ENCODE results near the gene PAGR1. TPM values are rescaled to one million over a fixed set of nuclear protein-coding genes. Genes with fewer than 3 reads are reported as not detected.

PAGR1 gene
- total and polyA plus RNA-seq, 2 of the 4 experiments (the other 2 are of a cell fraction), result 10.6 to 22.1 TPM

GRCh38 chr16:29819506-29819905 lies 3.6 kb downstream of the PAGR1 start:
- Histone ChIP-seq H2BK5ac (ENCODE audit: low read depth, low read length, poor library complexity, severe bottlenecking) (no peak overlapping the region), H2AK9ac (replicated peaks; ENCODE audit: low read depth, low read length, poor library complexity) (peak overlapping the region; percentile 17), H3K4me2 (ENCODE audit: low read depth, low read length) (no peak overlapping the region), H3K4me1 (ENCODE audit: control insufficient read depth, insufficient read depth, low read length) (peaks cover 25% of the 10 kb centered on the region), H3K56ac (ENCODE audit: extremely low read depth, insufficient read depth, low read length) (no peak overlapping the region), H3K79me1 (ENCODE audit: low read depth in 1 of 2, low read length in 2 of 2) (peaks cover 18 to 61% of the 10 kb centered on the region in 2 experiments; a peak in 3 of 4 replicates), H2AK5ac (ENCODE audit: low read depth, low read length) (no peak overlapping the region; the same call in 1 of the 2 replicates), H2BK120ac (ENCODE audit: low read depth, low read length) (no peak overlapping the region), H4K20me1 (ENCODE audit: insufficient read depth, low read length) (peaks cover 4% of the 10 kb centered on the region; the same call in 1 of the 2 replicates), H3K27ac (ENCODE audit: insufficient read depth, low read length) (no peak overlapping the region), H3K4ac (ENCODE audit: low read depth, low read length) (no peak overlapping the region), H3K36me3 (ENCODE audit: control insufficient read depth, insufficient read depth, low read length) (peaks cover 6% of the 10 kb centered on the region), H4K5ac (ENCODE audit: low read depth, low read length) (no peak overlapping the region), H3K18ac (ENCODE audit: low read depth, low read length) (no peak overlapping the region), H3K14ac (replicated peaks; ENCODE audit: low read depth, low read length) (0 out of 2 replicates have a peak overlapping the region, but pooled peaks have one; percentile 3), H4K91ac (ENCODE audit: insufficient read depth, low read depth, low read length) (no peak overlapping the region), H2BK20ac (ENCODE audit: low read depth, low read length) (no peak overlapping the region), H2AFZ (replicated peaks; ENCODE audit: low read length, poor library complexity) (no peak overlapping the region), H2BK15ac (ENCODE audit: low read depth, low read length) (no peak overlapping the region), H3K27me3 (ENCODE audit: control insufficient read depth, insufficient read depth, low read length) (no peaks in the 10 kb centered on the region), H4K8ac (ENCODE audit: low read depth in 2 of 2, low read length in 2 of 2) (no peak overlapping the region), H3K9me1 (ENCODE audit: insufficient read depth, low read length) (peaks cover 12% of the 10 kb centered on the region), H3K9ac (ENCODE audit: low read depth, low read length) (no peak overlapping the region), H3K9me3 (ENCODE audit: control insufficient read depth, insufficient read depth, low read length) (no peaks in the 10 kb centered on the region), H3K4me3 (ENCODE audit: insufficient read depth, low read depth, low read length) (no peak overlapping the region), H3K23ac (ENCODE audit: low read depth, low read length) (no peak overlapping the region)
- DNase-seq (no peak), ATAC-seq (ENCODE audit: low read depth) (no peak)
- ChIA-PET CTCF (interaction anchor here (0.6 to 1.8 kb wide), 2 partner anchors 29 to 956 kb away, joined by 3 to 6 read pairs; partner anchors contain the start of gene SH2B1), POLR2A (ENCODE audit: unreplicated experiment) (interaction anchor here (0.8 kb wide), 1 partner anchor 29 kb away, joined by 5 read pairs; no protein-coding TSS in a partner anchor)
- dilution Hi-C loops (cut with HindIII; ENCODE audit: low sequenced_read_pairs, unreplicated experiment), result no loop called here
- BruUV-seq (replicated peaks), result no TSS peak
- in situ Hi-C loops (cut with MboI; ENCODE audit: low sequenced_read_pairs), result no loop called here
- no peak for TF ChIP-seq CTCF (conservative IDR thresholded peaks at IDR 0.05; ENCODE audit: low read depth, low read length)
- no peak for TF ChIP-seq POLR2A (IDR thresholded peaks at IDR 0.05; ENCODE audit: low read depth, low read length)
- TF ChIP-seq SMC3 (IDR thresholded peaks at IDR 0.05; ENCODE audit: low read depth, low read length), result no peak
- no peak for TF ChIP-seq CEBPB (IDR thresholded peaks at IDR 0.05; ENCODE audit: low read depth, low read length)
- no peak for TF ChIP-seq USF2 (IDR thresholded peaks at IDR 0.05; ENCODE audit: low read depth, low read length)
- no peak for TF ChIP-seq MAFK (IDR thresholded peaks at IDR 0.05; ENCODE audit: low read depth, low read length)
- no peak for TF ChIP-seq BHLHE40 (IDR thresholded peaks at IDR 0.05; ENCODE audit: low read depth, low read length)
- TF ChIP-seq NFE2L2 (IDR thresholded peaks at IDR 0.05; ENCODE audit: low read depth, low read length), result no peak
- no peak for TF ChIP-seq RAD21 (IDR thresholded peaks at IDR 0.05; ENCODE audit: low read length)
- no peak for TF ChIP-seq FOS (IDR thresholded peaks at IDR 0.05; ENCODE audit: low read depth, low read length)
- TF ChIP-seq MAZ (IDR thresholded peaks at IDR 0.05; ENCODE audit: borderline replicate concordance, low read depth, low read length), result no peak
- no peak for TF ChIP-seq CHD1 (IDR thresholded peaks at IDR 0.05; ENCODE audit: low read depth, low read length)
- TF ChIP-seq RFX5 (IDR thresholded peaks at IDR 0.05; ENCODE audit: low read depth, low read length), result no peak
- TF ChIP-seq ELK1 (IDR thresholded peaks at IDR 0.05; ENCODE audit: borderline replicate concordance, low read depth, low read length), result no peak
- TF ChIP-seq RCOR1 (IDR thresholded peaks at IDR 0.05; ENCODE audit: insufficient replicate concordance, low read length), result no peak
- no peak for TF ChIP-seq MXI1 (IDR thresholded peaks at IDR 0.05; ENCODE audit: borderline replicate concordance, low read depth, low read length)
- WGBS, 2 experiments (ENCODE audit: extremely low coverage in 2 of 2, insufficient read length in 1 of 2), result 76% methylated on average over 5 of the region's 15 CpGs; no CpG with 5 or more reads in 1 of the 2 experiments
- intact Hi-C loops (cut with micrococcal nuclease), result loop anchor here (5.0 kb wide), 1 partner anchor 203 kb away; the partner anchor contains the start of gene C16orf92
